Stimulated activated CD8-positive, alpha-beta memory T cell treated with anti-CD3 and anti-CD28 coated beads, Interleukin-4, amount 100 ng/mL, for 4 hours (primary cell): ENCODE measurements around the gene AGK.
"Not testable (repeated sequence)": the region's sequence is repeated elsewhere in the genome, so short reads cannot be mapped to it uniquely, and the experiment has no call there.

Source experiments
- DNase-seq, 2 donors: peaks; one replicate each; pipeline ENCODE4 v3.0.0-alpha.2; 2020; ENCODE audit warnings: low read depth in 2 of 2, low spot score in 1 of 2

AGK gene

GRCh38 chr7:141674702-141675101 is 123.5 kb downstream of the AGK start:
- no peak for DNase-seq

- DNase-seq = no peak
These were observed 124.4 kb downstream of the AGK start for GRCh38 chr7:141675436-141676215.

- DNase-seq = no peak
These were observed 125.4 kb downstream of the AGK start for GRCh38 chr7:141676618-141677017.

GRCh38 chr7:141679014-141679413 is 127.8 kb downstream of the AGK start:
- DNase-seq = no peak

- DNase-seq = no peak
These were observed 134.2 kb downstream of the AGK start for GRCh38 chr7:141685285-141686023.

- no peak for DNase-seq
These were observed 134.9 kb downstream of the AGK start for GRCh38 chr7:141686074-141686473.

GRCh38 chr7:141686670-141687069 is 135.5 kb downstream of the AGK start:
- DNase-seq = no peak

GRCh38 chr7:141688043-141688442 is 136.8 kb downstream of the AGK start:
- DNase-seq = no peak

GRCh38 chr7:141689072-141689825 is 138.0 kb downstream of the AGK start:
- not testable (repeated sequence) for DNase-seq

GRCh38 chr7:141691540-141691939 is 140.3 kb downstream of the AGK start:
- DNase-seq = no peak

- no peak for DNase-seq
These were observed 140.8 kb downstream of the AGK start for GRCh38 chr7:141691961-141692360.

GRCh38 chr7:141693082-141693481 is 141.9 kb downstream of the AGK start:
- no peak for DNase-seq

- no peak for DNase-seq
These were observed 144.6 kb downstream of the AGK start for GRCh38 chr7:141695803-141696289.

- no peak for DNase-seq
These were observed 145.1 kb downstream of the AGK start for GRCh38 chr7:141696348-141696747.

GRCh38 chr7:141697211-141697871 is 146.1 kb downstream of the AGK start:
- no peak for DNase-seq

- DNase-seq = no peak
These were observed 147.2 kb downstream of the AGK start for GRCh38 chr7:141698247-141699015.

GRCh38 chr7:141699860-141700259 is 148.7 kb downstream of the AGK start:
- DNase-seq = no peak

GRCh38 chr7:141700296-141700847 is 149.2 kb downstream of the AGK start:
- no peak for DNase-seq

- DNase-seq = no peak
These were observed 149.7 kb downstream of the AGK start for GRCh38 chr7:141700848-141701371.
